CD4-positive, alpha-beta T cell treated with Interleukin-12 subunit alpha and Interleukin-12 subunit beta, for 1 hour (primary cell): ENCODE measurements around the gene RASAL2.
A peak's percentile ranks its signal among the peaks of the same experiment; 100 is the strongest.
"Not testable (repeated sequence)": the region's sequence is repeated elsewhere in the genome, so short reads cannot be mapped to it uniquely, and the experiment has no call there.

Experiments
- DNase-seq: peaks from one replicate; pipeline ENCODE4 v3.0.0-alpha.2; 2020

The RASAL2 gene

DNA sequence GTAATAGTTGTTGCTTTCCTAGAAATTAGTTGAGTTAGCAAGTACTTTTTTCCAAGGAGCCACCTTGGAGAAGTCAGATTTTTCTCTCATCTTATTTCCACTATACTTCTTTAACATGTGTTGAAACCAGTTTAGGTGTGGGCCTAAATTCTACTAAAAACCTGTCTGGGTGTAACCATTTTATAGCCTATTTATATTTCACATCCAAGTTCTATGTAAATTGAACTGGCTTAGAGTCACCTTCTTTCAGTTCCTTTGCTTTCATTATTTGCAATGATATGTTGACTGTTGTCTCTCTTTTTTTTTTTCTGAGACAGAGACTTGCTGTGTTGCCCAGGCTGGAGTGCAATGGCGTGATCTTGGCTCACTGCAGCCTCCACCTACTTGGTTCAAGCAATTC lies 207.2 kb downstream of the RASAL2 start:
- DNase-seq: no peak

- DNase-seq: no peak
Observed at GRCh38 chr1:178307264-178307663, 213.4 kb downstream of the RASAL2 start.

GRCh38 chr1:178308438-178308837 lies 214.5 kb downstream of the RASAL2 start:
- DNase-seq: no peak

DNA sequence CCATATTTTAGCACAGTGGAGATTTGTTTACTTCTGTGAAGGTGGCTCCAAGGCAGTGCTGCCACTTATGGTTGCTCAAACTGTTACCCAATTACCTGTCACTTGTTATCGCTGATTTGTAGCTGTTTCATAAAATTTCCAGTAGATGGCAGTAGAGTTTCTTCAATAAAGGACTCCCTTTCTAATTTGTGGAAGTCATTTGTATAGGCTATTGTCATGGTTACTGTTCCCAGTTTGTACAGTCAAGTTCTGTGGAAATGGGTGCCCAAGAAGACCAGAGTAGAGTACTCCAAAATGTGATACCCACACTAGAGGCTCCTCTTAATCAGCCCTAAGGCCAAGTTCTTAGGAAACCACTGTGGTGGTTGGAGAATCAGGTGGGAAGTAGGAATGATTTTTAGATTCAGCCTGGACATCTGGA lies 216.8 kb downstream of the RASAL2 start:
- DNase-seq: peak; percentile 42

DNA sequence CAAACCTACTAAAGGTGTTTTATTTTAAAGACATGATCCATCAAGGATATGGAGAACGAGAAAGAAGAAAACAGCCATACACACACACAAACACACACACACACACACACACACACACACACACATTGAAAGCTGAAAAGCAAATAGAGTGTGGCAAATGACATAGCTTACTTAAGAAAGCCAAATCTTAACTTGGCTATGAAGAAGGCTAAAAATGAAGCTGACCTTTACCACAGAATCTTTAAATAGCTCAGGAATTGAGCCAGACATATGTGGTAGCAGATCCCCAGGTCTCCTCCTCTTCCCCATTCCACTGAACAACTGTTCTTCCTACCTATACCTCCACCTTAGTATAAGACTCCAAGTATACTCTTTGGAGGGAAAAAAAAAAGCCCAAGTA lies 217.3 kb downstream of the RASAL2 start:
- no peak for DNase-seq

GRCh38 chr1:178320280-178320982 lies 226.5 kb downstream of the RASAL2 start:
- DNase-seq: not testable (repeated sequence)

- DNase-seq: no peak
Observed at GRCh38 chr1:178323067-178323466, 229.2 kb downstream of the RASAL2 start.

DNA sequence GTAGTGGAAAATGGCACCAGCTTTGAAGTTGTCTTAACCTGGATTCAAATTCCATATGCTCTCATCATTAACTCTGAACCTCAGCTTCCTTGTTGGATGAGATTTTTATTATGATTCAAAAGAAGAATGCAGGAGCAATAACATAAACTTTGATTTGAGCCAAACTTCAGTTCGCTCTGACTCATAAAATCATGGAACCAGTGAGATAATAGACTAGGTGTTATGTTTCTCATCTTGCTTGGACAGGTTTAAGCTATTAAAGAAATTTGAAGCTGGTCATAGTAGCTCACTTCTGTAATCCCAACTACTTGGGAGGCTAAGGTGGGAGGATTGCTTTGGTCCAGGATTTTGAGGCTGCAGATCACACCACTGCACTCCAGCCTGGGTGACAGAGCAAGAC lies 230.1 kb downstream of the RASAL2 start:
- DNase-seq: no peak

GRCh38 chr1:178328728-178329127 lies 234.8 kb downstream of the RASAL2 start:
- DNase-seq: no peak

GRCh38 chr1:178330153-178330552 lies 236.2 kb downstream of the RASAL2 start:
- no peak for DNase-seq

DNA sequence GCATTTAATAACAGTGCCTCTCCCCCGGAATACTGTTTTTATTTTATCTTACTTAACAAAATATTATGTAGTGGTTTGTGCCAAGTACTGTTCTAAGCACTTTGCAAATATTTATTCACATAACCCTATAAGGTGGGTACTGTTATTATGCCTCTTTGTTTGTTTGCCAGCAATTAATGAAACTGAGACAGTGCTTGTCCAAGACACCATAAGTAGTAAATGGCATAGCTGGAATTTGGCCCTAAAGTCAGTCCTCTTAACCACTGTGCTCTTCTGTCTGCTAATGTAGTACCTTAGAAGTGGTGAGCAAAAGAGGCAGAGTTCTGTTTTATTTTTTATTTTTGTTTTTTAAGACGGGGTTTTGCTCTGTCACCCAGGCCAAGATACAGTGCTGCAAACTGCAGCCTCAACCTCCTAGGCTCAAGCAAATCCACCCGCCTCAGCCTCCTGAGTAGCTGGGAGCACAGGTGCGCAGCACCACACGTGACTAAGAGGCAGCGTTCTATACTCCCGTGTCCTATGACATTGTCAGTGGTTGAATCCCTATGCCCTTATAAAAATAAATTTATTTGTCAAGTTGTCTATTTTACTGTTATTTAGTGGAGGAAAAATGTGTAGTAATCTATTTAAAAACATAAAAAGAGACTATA lies 237.1 kb downstream of the RASAL2 start:
- no peak for DNase-seq

- DNase-seq: no peak
Observed at GRCh38 chr1:178335426-178335825, 241.5 kb downstream of the RASAL2 start.

DNA sequence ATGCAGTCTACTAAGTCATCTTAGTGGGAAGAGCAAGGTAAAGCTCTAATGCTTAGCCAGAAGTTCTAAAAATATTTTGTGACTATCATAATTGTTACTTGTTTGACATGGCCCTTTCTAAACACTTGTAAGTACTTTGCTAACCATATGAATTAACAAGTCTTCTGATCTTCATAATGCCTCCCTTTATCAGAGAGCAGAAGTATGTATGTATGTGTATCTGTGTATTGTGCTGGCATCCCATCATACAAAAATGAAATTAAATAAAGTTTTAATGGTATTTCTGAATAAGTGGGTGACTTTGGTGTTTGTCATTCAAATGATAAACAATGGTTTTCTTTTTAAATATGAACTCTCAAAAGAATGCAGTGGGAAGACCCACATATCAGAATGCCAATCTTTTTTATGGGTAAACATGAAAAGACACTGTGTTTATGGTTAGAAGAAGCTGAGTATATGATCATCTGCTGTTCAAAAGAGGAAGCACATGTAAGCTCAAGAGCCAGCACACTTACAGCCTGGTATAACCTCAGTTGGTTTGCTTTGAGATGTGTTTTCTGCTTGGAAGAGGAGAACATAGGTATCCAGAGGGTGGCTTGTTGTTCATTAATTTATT lies 243.3 kb downstream of the RASAL2 start:
- DNase-seq: no peak

GRCh38 chr1:178339834-178340233 lies 245.9 kb downstream of the RASAL2 start:
- no peak for DNase-seq

DNA sequence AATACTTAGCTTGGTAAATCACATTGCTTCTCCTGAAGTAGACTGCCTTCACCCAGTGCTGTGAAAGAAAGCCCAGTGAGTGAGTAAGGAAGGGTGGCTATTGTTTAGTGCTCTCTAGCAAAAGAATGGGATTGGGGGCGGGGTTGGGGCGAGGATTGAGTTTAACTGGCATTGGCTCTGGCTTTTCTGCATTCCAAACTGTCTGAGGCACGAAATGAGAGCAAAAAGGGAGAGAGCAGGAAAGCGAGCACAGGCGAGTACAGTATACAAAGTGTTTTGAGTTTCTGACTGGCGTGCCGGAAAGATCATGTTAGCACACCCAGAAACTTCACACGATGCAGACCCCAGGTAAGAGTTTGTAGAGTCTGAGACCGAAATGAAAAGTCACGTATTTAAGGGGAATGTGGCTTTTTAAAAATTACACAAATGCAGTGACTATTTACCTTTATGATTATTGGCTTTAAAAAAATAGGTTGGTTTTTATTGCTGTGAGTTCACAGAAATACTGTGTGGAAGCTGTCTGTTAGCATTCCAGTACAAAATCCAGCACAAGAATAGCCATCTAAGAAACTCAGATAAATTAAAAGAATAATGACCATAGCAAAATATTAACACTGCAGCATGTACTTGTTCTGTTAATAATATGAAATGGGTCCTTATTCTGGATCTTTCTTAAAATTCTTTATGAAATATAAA lies 247.5 kb downstream of the RASAL2 start:
- no peak for DNase-seq

GRCh38 chr1:178342745-178343144 lies 248.8 kb downstream of the RASAL2 start:
- no peak for DNase-seq

GRCh38 chr1:178344513-178345091 lies 250.7 kb downstream of the RASAL2 start:
- DNase-seq: no peak

DNA sequence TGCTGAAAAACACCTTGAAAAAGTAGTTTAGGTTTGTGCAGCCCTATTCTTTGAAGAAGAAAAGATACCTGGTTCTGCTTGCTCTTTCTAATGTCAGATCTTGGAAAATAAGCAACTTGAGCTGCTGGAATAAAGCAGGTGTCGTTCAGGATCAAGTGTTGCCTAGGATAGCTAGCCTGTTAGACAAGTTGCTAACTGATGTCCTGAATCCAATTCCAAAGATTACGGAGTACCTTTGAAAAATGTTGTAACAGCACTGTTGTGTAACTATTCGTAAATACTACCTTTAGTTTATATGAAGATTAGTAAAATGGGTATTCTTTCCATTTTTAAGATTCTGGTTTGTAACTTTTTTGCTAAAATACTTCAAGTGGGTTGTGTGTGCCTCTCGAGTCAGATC lies 251.3 kb downstream of the RASAL2 start:
- DNase-seq: no peak

DNA sequence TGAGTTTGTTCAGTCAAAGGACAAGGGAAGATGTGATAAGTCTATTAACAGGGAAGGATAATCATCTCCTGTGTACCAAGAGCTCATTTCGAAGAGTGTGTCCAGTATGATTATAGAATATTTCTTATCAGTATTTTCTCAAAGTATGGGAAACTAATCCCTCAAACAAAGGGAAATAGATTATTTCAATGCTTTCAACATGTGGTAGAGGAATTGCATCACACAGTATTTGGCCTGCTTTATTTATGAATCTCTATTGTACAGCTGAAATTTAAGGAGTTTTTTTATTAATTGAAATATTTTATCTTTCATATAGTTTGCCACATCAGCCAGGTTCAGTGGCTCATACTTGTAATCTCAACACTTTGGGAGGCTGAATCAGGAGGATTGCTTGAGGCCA lies 251.9 kb downstream of the RASAL2 start:
- DNase-seq: no peak

GRCh38 chr1:178349801-178350200 lies 255.9 kb downstream of the RASAL2 start:
- DNase-seq: no peak

DNA sequence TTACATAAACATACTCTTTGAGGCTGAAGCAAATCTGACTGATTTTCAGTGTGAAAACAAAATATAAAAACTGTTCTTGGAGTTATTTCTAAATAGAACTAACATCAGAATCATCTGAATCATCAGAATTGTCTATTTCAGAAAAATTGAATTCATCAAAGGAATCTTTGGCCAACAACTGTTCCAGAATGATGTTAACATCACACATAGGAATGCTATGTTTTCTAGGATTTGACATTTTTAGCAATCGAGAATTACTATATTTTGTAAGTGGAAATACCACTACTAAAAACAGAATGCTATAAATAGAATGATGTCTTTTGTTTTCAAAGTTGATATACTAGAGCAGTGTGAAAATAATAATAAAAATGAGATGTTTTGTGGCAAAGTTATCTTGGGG lies 258.0 kb downstream of the RASAL2 start:
- not testable (repeated sequence) for DNase-seq

- DNase-seq: no peak
Observed at GRCh38 chr1:178352790-178353416, 259.0 kb downstream of the RASAL2 start.

DNA sequence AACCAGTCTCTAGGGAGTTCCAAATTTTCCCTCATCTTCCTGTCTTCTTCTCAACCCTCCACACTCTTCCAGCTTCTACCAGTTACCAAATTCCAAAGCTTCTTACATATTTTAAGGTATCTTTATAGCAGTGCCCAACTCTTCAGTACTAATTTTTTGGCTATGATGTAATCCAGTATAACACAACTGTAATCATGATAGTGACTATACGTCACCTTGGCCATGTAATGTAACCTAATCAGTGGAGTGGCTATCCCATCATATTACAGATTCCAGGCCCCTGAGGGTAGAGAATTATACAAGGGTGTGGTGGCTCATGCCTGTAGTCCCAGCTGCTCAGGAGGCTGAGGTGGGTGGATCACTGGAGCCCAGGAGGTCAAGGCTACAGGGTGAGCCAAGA lies 259.6 kb downstream of the RASAL2 start:
- no peak for DNase-seq
